ENCODE results near the gene VRK3.
"Not testable (repeated sequence)": the region's sequence is repeated elsewhere in the genome, so short reads cannot be mapped to it uniquely, and the experiment has no call there.

The VRK3 gene

DNA sequence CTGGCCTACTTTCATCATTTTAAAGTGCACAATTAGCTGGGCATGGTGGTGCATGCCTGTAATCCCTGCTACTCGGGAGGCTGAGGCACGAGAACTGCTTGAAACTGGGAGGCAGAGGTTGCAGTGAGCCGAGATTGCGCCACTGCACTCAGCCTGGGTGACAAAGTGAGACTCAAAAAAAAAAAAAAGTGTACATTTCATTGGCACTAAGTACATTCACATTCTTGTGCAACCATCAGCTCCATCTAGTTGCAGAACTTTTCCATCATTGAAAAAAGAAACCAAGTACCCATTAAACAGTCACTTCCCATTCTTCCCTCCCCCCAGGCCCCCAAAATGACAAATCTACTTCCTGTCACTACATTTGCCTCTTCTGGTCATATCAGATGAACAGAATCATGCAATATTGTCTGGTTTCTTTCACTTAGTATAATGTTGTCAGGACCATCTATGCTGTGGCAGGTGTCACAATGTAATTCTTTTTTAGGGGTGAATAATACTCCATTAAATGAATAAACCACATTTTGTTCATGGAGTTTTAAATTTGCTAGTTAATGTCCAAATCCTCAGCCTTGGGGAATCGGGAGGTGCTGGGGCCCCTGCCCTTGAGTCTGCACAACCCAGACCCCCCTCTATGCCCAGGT lies 56.8 kb downstream of the VRK3 start:
- Histone ChIP-seq H3K4me1 (ENCODE audit: control insufficient read depth, insufficient read depth, low read length, poor library complexity, severe bottlenecking) (no peaks in the 10 kb centered on the region), H3K4me3 (ENCODE audit: insufficient read depth, low read depth, low read length, poor library complexity, severe bottlenecking) (no peak overlapping the region), H3K27me3 (replicated peaks; ENCODE audit: control insufficient read depth, insufficient read depth, low read length, poor library complexity, severe bottlenecking) (peaks cover 2% of the 10 kb centered on the region), H3K27ac (ENCODE audit: insufficient read depth, low read length, poor library complexity, severe bottlenecking) (no peak overlapping the region), H3K9me3 (ENCODE audit: control insufficient read depth, low read length) (no peaks in the 10 kb centered on the region), H3K36me3 (ENCODE audit: control insufficient read depth, insufficient read depth, low read length) (no peaks in the 10 kb centered on the region)
- DNase-seq, result no peak

DNA sequence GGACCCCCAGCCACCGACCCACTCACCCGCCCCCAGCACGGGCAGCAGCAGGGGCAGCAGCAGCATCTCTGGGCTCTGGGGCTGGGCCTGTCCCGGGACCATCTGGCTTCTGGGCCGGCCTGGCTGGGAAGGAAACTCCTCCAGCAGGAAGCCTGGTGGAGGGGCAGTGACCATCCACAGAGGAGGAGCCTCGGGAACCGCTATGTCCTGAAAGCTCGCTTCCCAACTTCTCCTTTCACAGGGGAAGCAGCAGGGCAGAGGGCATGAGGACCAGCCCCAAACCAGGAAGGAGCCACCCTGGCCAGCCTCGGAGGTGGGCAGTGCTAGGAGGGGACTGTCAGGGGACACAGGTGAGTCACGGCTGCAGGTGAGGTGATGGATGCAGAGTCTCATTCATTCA lies 64.2 kb downstream of the VRK3 start, which contains the start of gene SIGLEC11:
SIGLEC11 (minus strand) TSS at position 193 of the 400 bp plus-strand sequence; CDS start at position 102, 91 bp downstream.
- DNase-seq; H3K27me3 ChIP-seq (replicated peaks; ENCODE audit: control insufficient read depth, insufficient read depth, low read length, poor library complexity, severe bottlenecking); H3K27ac ChIP-seq (ENCODE audit: insufficient read depth, low read length, poor library complexity, severe bottlenecking); H3K36me3 ChIP-seq (ENCODE audit: control insufficient read depth, insufficient read depth, low read length); H3K4me3 ChIP-seq (ENCODE audit: insufficient read depth, low read depth, low read length, poor library complexity, severe bottlenecking); H3K9me3 ChIP-seq (ENCODE audit: control insufficient read depth, low read length); H3K4me1 ChIP-seq (ENCODE audit: control insufficient read depth, insufficient read depth, low read length, poor library complexity, severe bottlenecking): not testable (repeated sequence)

DNA sequence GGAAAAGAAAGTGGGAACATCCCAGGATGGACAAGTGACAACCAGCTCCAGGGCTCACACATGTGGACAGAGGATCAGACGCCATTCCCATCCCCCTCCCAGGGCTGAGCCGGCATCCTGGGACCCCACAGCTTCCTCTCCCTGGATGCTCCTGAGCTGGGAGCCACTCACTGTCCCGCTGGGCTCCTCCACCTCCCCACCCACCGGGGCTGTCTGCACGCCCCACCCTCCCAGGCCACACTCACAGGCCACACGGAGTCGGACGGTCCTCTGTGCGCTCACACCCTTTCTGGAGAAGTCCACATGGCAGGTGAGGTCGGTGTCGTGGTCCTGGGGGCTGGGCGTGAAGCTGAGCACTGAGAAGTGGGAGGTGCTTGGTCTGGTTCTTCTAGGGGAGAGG lies 65.3 kb downstream of the VRK3 start:
- not testable (repeated sequence) for H3K4me1 ChIP-seq (ENCODE audit: control insufficient read depth, insufficient read depth, low read length, poor library complexity, severe bottlenecking); DNase-seq; H3K4me3 ChIP-seq (ENCODE audit: insufficient read depth, low read depth, low read length, poor library complexity, severe bottlenecking); H3K27ac ChIP-seq (ENCODE audit: insufficient read depth, low read length, poor library complexity, severe bottlenecking); H3K9me3 ChIP-seq (ENCODE audit: control insufficient read depth, low read length); H3K27me3 ChIP-seq (replicated peaks; ENCODE audit: control insufficient read depth, insufficient read depth, low read length, poor library complexity, severe bottlenecking); H3K36me3 ChIP-seq (ENCODE audit: control insufficient read depth, insufficient read depth, low read length)

DNA sequence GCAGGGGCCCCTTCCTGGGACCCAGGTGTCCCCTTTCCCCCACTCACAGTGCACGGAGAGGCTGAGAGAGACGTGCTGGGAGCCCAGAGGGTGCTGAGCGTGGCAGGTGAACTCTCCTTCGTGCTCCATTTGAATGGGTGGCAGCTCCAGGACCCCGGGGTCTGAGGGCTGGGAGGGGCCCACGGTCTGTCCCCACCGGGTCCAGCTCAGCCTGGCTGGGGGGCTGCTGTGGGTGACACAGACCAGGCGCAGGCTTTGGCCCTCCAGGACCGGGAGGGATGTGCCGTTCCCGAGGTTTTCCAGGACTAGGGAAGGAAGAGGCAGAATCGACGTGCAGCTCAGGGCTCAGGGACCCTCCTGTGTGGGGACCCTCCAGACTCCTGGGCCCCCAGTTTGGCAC lies 66.6 kb downstream of the VRK3 start:
- H3K36me3 ChIP-seq (ENCODE audit: control insufficient read depth, insufficient read depth, low read length); DNase-seq; H3K9me3 ChIP-seq (ENCODE audit: control insufficient read depth, low read length); H3K4me3 ChIP-seq (ENCODE audit: insufficient read depth, low read depth, low read length, poor library complexity, severe bottlenecking); H3K27ac ChIP-seq (ENCODE audit: insufficient read depth, low read length, poor library complexity, severe bottlenecking); H3K27me3 ChIP-seq (replicated peaks; ENCODE audit: control insufficient read depth, insufficient read depth, low read length, poor library complexity, severe bottlenecking); H3K4me1 ChIP-seq (ENCODE audit: control insufficient read depth, insufficient read depth, low read length, poor library complexity, severe bottlenecking): not testable (repeated sequence)

DNA sequence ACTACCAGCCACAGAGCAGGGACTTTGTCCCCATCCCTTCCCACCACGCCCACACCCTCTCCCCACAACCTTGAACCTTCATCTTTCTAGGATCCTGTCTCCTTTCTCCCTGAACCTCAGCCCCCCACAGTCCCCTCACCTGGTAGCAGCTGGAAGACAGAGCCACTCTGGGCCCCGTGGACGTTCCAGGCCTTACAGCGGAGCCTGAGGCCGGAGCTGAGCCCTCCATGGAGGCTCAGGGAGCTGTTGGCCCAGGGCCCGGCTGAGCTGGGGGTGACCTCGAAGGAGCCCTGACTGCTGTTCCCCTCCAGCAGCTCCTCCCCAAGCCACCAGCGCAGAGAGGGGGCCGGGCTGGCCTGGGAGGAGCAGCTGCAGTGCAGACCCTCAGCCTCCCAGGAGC lies 67.0 kb downstream of the VRK3 start:
- H3K36me3 ChIP-seq (ENCODE audit: control insufficient read depth, insufficient read depth, low read length); H3K27ac ChIP-seq (ENCODE audit: insufficient read depth, low read length, poor library complexity, severe bottlenecking); DNase-seq; H3K4me3 ChIP-seq (ENCODE audit: insufficient read depth, low read depth, low read length, poor library complexity, severe bottlenecking); H3K4me1 ChIP-seq (ENCODE audit: control insufficient read depth, insufficient read depth, low read length, poor library complexity, severe bottlenecking); H3K9me3 ChIP-seq (ENCODE audit: control insufficient read depth, low read length); H3K27me3 ChIP-seq (replicated peaks; ENCODE audit: control insufficient read depth, insufficient read depth, low read length, poor library complexity, severe bottlenecking): not testable (repeated sequence)

DNA sequence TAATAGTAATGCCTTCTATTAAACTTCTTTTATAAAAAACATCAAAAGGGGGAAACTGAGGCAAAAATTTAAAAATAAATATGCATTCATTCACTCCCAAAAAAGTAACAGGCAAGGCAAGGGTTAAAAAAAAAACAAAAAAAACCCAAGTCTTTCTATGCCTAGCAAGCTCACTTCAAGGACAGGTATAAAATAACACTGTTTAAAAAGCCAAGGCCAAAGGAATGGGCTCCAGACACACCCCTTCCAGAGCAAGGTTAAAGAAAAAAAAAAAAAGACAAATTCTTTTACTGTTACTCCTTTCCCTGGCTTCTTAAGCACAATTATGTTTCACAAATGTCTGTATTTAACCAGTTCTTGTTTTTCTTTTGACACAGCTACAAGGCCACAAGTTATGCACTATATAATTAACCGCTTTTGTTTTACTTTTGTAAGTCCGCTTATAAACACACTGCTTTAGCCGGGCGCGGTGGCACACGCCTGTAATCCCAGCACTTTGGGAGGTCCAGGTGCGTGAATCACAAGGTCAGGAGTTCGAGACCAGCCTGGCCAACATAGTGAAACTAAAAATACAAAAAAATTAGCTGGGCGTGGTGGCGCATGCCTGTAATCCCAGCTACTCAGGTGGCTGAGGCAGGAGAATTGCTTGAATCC lies 67.8 kb downstream of the VRK3 start:
- DNase-seq, result no peak

DNA sequence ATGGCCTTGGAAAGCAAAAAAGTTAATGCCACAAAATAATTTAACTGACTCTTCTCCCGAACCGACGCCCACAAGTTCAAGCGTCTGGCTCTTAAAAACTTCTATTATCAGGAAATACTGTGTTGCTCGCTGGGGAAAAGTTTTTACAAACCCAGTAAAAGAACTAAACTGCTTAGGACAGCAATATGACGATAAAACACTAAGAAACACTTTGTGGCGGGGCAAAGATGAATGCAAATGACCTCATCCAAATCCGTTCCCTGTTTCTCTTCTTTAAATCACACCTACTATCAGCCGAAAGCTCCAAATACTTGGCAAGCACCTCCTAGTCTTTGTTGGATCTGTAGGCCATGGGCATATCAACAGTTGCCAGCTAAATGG lies 69.1 kb downstream of the VRK3 start:
- Histone ChIP-seq H3K4me1 (ENCODE audit: control insufficient read depth, insufficient read depth, low read length, poor library complexity, severe bottlenecking) (no peaks in the 10 kb centered on the region), H3K9me3 (ENCODE audit: control insufficient read depth, low read length) (no peaks in the 10 kb centered on the region), H3K27me3 (replicated peaks; ENCODE audit: control insufficient read depth, insufficient read depth, low read length, poor library complexity, severe bottlenecking) (no peaks in the 10 kb centered on the region), H3K4me3 (ENCODE audit: insufficient read depth, low read depth, low read length, poor library complexity, severe bottlenecking) (no peak overlapping the region), H3K36me3 (ENCODE audit: control insufficient read depth, insufficient read depth, low read length) (no peaks in the 10 kb centered on the region), H3K27ac (ENCODE audit: insufficient read depth, low read length, poor library complexity, severe bottlenecking) (no peak overlapping the region)
- DNase-seq, result no peak

More for the DNA sequence above, 67.8 kb downstream of the VRK3 start:
- no peaks in the 10 kb centered on the region for H3K27me3 ChIP-seq (replicated peaks; ENCODE audit: control insufficient read depth, insufficient read depth, low read length, poor library complexity, severe bottlenecking)
- H3K36me3 ChIP-seq (ENCODE audit: control insufficient read depth, insufficient read depth, low read length), result no peaks in the 10 kb centered on the region
- H3K27ac ChIP-seq (ENCODE audit: insufficient read depth, low read length, poor library complexity, severe bottlenecking), result no peak overlapping the region
- H3K4me1 ChIP-seq (ENCODE audit: control insufficient read depth, insufficient read depth, low read length, poor library complexity, severe bottlenecking), result no peaks in the 10 kb centered on the region
- no peaks in the 10 kb centered on the region for H3K9me3 ChIP-seq (ENCODE audit: control insufficient read depth, low read length)
- H3K4me3 ChIP-seq (ENCODE audit: insufficient read depth, low read depth, low read length, poor library complexity, severe bottlenecking), result no peak overlapping the region

DNA sequence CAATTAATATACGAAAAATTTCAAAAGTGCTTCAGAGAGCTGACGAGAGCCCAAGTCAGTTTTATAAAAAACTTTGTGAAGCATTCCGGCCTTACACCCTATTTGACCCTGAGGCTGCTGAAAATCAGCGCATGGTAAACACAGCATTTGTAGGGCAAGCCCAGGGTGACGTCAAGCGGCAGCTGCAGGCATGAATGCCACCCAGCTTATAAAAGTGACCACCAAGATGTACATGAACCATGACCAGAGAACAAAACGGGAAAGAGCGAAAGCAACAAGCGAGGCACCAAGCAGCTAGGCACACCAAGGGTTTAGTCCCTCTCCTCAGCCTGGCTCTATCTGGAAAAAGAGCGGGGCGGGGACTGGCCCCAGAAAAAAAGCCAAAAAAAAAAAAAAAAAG lies 70.2 kb downstream of the VRK3 start:
- Histone ChIP-seq H3K27ac (ENCODE audit: insufficient read depth, low read length, poor library complexity, severe bottlenecking) (no peak overlapping the region), H3K4me1 (ENCODE audit: control insufficient read depth, insufficient read depth, low read length, poor library complexity, severe bottlenecking) (no peaks in the 10 kb centered on the region), H3K36me3 (ENCODE audit: control insufficient read depth, insufficient read depth, low read length) (no peaks in the 10 kb centered on the region), H3K9me3 (ENCODE audit: control insufficient read depth, low read length) (no peaks in the 10 kb centered on the region), H3K4me3 (ENCODE audit: insufficient read depth, low read depth, low read length, poor library complexity, severe bottlenecking) (no peak overlapping the region), H3K27me3 (replicated peaks; ENCODE audit: control insufficient read depth, insufficient read depth, low read length, poor library complexity, severe bottlenecking) (no peaks in the 10 kb centered on the region)
- DNase-seq, result no peak

DNA sequence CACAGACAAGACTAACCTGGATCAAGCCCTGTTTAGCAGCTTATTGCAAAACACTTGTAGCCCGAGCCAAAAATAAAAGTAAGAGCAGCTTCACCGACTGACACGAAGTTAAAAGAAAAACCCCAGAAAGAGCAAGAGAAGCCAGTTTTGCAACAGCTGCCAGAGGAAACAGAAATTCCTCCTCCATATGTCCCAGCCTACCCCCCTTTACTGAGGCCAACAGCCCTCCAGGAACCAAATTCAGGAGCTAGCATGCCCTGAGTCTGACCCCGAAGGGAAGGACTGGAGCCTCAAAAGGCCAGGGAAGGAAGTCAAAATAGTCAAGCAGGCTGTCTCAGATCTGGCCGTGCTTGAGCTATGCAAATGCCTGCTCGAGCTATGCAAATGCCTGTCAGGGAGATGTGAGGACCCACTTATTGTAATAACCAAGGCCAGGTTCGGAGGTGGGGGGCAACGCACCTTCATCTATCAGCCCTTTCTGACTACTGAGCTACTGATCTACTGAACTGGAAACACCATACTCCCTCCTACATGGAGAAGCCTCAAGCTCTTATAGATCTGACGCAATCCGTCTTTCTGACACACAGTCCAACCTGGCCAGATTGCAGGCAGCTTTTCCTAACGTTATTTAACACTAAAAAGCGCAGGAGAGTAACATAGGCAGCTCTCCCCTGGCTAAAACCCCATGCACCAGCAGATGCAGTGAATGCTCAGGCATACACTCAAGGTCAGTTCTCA lies 70.9 kb downstream of the VRK3 start:
- Histone ChIP-seq H3K27me3 (replicated peaks; ENCODE audit: control insufficient read depth, insufficient read depth, low read length, poor library complexity, severe bottlenecking) (no peaks in the 10 kb centered on the region), H3K36me3 (ENCODE audit: control insufficient read depth, insufficient read depth, low read length) (no peaks in the 10 kb centered on the region), H3K4me3 (ENCODE audit: insufficient read depth, low read depth, low read length, poor library complexity, severe bottlenecking) (no peak overlapping the region), H3K27ac (ENCODE audit: insufficient read depth, low read length, poor library complexity, severe bottlenecking) (no peak overlapping the region), H3K9me3 (ENCODE audit: control insufficient read depth, low read length) (no peaks in the 10 kb centered on the region), H3K4me1 (ENCODE audit: control insufficient read depth, insufficient read depth, low read length, poor library complexity, severe bottlenecking) (no peaks in the 10 kb centered on the region)
- DNase-seq, result no peak

DNA sequence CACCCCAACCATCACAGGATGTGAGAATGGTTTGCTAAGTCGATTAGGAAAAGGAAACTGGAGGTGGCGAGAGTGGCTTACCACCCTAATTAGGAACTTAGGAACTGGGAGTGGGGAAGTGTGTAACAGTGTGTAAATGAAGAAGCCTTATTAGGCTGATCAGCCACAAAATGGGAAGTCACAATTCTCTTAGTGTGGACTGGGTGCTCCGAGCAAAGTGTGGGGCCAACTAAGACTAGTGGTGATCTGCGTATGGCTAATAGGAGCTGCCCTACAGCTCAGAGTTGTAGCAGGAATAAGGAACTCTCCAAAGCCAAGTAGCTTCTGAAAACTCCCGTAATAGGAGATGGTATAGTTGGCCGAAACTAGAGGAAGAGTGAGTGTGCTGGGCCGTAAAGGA lies 71.8 kb downstream of the VRK3 start:
- no peak for DNase-seq
- H3K27me3 ChIP-seq (replicated peaks; ENCODE audit: control insufficient read depth, insufficient read depth, low read length, poor library complexity, severe bottlenecking), result no peaks in the 10 kb centered on the region

More for the DNA sequence above, 71.8 kb downstream of the VRK3 start:
- Histone ChIP-seq H3K9me3 (ENCODE audit: control insufficient read depth, low read length) (no peaks in the 10 kb centered on the region), H3K4me3 (ENCODE audit: insufficient read depth, low read depth, low read length, poor library complexity, severe bottlenecking) (no peak overlapping the region), H3K27ac (ENCODE audit: insufficient read depth, low read length, poor library complexity, severe bottlenecking) (no peak overlapping the region), H3K36me3 (ENCODE audit: control insufficient read depth, insufficient read depth, low read length) (no peaks in the 10 kb centered on the region), H3K4me1 (ENCODE audit: control insufficient read depth, insufficient read depth, low read length, poor library complexity, severe bottlenecking) (no peaks in the 10 kb centered on the region)

Data from effector memory CD4-positive, alpha-beta T cell (primary cell).